Liver (tissue), 9 donors: Measurements from ENCODE around the gene CDK19. TPM values are rescaled to one million over a fixed set of nuclear protein-coding genes. Genes with fewer than 3 reads are reported as not detected.

Source experiments
- DNase-seq: peaks from one replicate; pipeline ENCODE4 v3.0.0-alpha.2; 2017; ENCODE audit warnings: low spot score
- H3K27ac ChIP-seq, 2 donors: one replicate each; pipeline ENCODE4 v1.7.0; 2013; ENCODE audit warnings: inconsistent platforms in 2 of 2, low read length in 2 of 2, control low read depth in 1 of 2, low read depth in 1 of 2, mild to moderate bottlenecking in 1 of 2
- H3K27me3 ChIP-seq, 4 donors: one replicate each; pipeline versions ENCODE4 v1.6.1 to v1.7.0; 2013; ENCODE audit warnings: low read length in 3 of 4, inconsistent platforms in 1 of 4, mild to moderate bottlenecking in 1 of 4, moderate library complexity in 1 of 4; ENCODE audit not compliant: control insufficient read depth in 4 of 4, insufficient read depth in 4 of 4
- H3K36me3 ChIP-seq, 4 donors: one replicate each; pipeline versions ENCODE4 v1.6.1 to v1.7.0; 2013; ENCODE audit warnings: low read length in 3 of 4, mild to moderate bottlenecking in 3 of 4, low read depth in 1 of 4, moderate library complexity in 1 of 4; ENCODE audit not compliant: control insufficient read depth in 4 of 4, insufficient read depth in 3 of 4
- H3K4me1 ChIP-seq, 4 donors: one replicate each; pipeline versions ENCODE4 v1.6.1 to v1.7.0; 2013; ENCODE audit warnings: low read length in 3 of 4, mild to moderate bottlenecking in 3 of 4, moderate library complexity in 1 of 4; ENCODE audit not compliant: control insufficient read depth in 4 of 4, insufficient read depth in 4 of 4
- H3K4me3 ChIP-seq, 3 donors: one replicate each; pipeline versions ENCODE4 v1.6.1 to v1.7.0; 2013; ENCODE audit warnings: low read length in 3 of 3, control low read depth in 1 of 3, low read depth in 1 of 3, mild to moderate bottlenecking in 1 of 3
- H3K9ac ChIP-seq, 2 donors: one replicate each; pipeline ENCODE4 v1.7.0; 2013; ENCODE audit warnings: low read length in 2 of 2, mild to moderate bottlenecking in 2 of 2, moderate library complexity in 2 of 2, control low read depth in 1 of 2, low read depth in 1 of 2
- H3K9me3 ChIP-seq, 4 donors: one replicate each; pipeline versions ENCODE4 v1.6.1 to v1.7.0; 2013; ENCODE audit warnings: low read length in 3 of 4; ENCODE audit not compliant: control insufficient read depth in 4 of 4
- EGR1 ChIP-seq, 2 donors: IDR thresholded peaks; 2 replicates each; pipeline ENCODE4 v1.6.1; 2016 to 2018; ENCODE audit warnings: antibody characterized with exemption in 2 of 2, low read depth in 2 of 2
- FOXA1 ChIP-seq: IDR thresholded peaks from 2 replicates; pipeline ENCODE4 v1.6.1; 2016; ENCODE audit warnings: antibody characterized with exemption
- FOXA2 ChIP-seq: IDR thresholded peaks from 2 replicates; pipeline ENCODE4 v1.6.1; 2016; ENCODE audit warnings: antibody characterized with exemption
- GABPA ChIP-seq, 2 donors: IDR thresholded peaks in 1 of 2; conservative IDR thresholded peaks in 1 of 2; 2 replicates each; pipeline ENCODE4 v1.6.1; 2016; ENCODE audit warnings: antibody characterized with exemption in 2 of 2, mild to moderate bottlenecking in 1 of 2, moderate library complexity in 1 of 2
- HNF4A ChIP-seq, 2 donors: conservative IDR thresholded peaks; 2 replicates each; pipeline ENCODE4 v1.6.1; 2016; ENCODE audit warnings: antibody characterized with exemption in 2 of 2, mild to moderate bottlenecking in 2 of 2
- HNF4G ChIP-seq: IDR thresholded peaks from 2 replicates; pipeline ENCODE4 v1.6.1; 2016; ENCODE audit warnings: antibody characterized with exemption
- JUND ChIP-seq, 2 donors: IDR thresholded peaks; 2 replicates each; pipeline ENCODE4 v1.6.1; 2016; ENCODE audit warnings: antibody characterized with exemption in 2 of 2
- NR2F2 ChIP-seq: IDR thresholded peaks from 2 replicates; pipeline ENCODE4 v1.6.1; 2016; ENCODE audit warnings: antibody characterized with exemption
- RAD21 ChIP-seq, 2 donors: IDR thresholded peaks; 2 replicates each; pipeline ENCODE4 v1.6.1; 2016; ENCODE audit warnings: antibody characterized with exemption in 2 of 2, mild to moderate bottlenecking in 2 of 2
- RXRA ChIP-seq, 2 donors: IDR thresholded peaks; 2 replicates each; pipeline ENCODE4 v1.6.1; 2017 to 2018; ENCODE audit warnings: antibody characterized with exemption in 2 of 2, mild to moderate bottlenecking in 1 of 2
- SP1 ChIP-seq: IDR thresholded peaks from 2 replicates; pipeline ENCODE4 v1.6.1; 2018; ENCODE audit warnings: antibody characterized with exemption, mild to moderate bottlenecking
- TAF1 ChIP-seq: conservative IDR thresholded peaks from 2 replicates; pipeline ENCODE4 v1.6.1; 2016; ENCODE audit warnings: antibody characterized with exemption, mild to moderate bottlenecking
- YY1 ChIP-seq: IDR thresholded peaks from 2 replicates; pipeline ENCODE4 v1.6.1; 2016; ENCODE audit warnings: antibody characterized with exemption, mild to moderate bottlenecking
- polyA plus RNA-seq, 2 donors: library from polyadenylated mRNA; stranded (reverse) in 1 of 2; unstranded in 1 of 2; fragments of 200-250 nt in 1 of 2; fragments of >200 nt in 1 of 2; fragmentation: Nextera tagmentation in 1 of 2; extraction: Ambion mirVana in 1 of 2; gene quantifications; one replicate each; pipeline versions ENCODE4 v1.2.1 to v1.2.3, GENCODE V29; 2013 to 2015
- total RNA-seq, 2 donors: library from RNA; depleted of rRNA; stranded (reverse); fragments of >200 nt; gene quantifications; one replicate each; pipeline ENCODE4 v1.2.3, GENCODE V29; 2014
- TF ChIP-seq, protein P1 (sequence below): IDR thresholded peaks from 2 replicates; pipeline ENCODE4 v1.6.1; 2016; ENCODE audit warnings: antibody characterized with exemption, mild to moderate bottlenecking
- TF ChIP-seq, protein P2 (sequence below): IDR thresholded peaks from 2 replicates; pipeline ENCODE4 v1.6.1; 2016; ENCODE audit warnings: antibody characterized with exemption
- TF ChIP-seq, protein P3 (sequence below): fragments of 150-350 bp; IDR thresholded peaks from 2 replicates; pipeline ENCODE4 v1.5.1; 2017; ENCODE audit warnings: improper control_type of control experiment, low read depth, low read length; ENCODE audit not compliant: missing input control
- TF ChIP-seq, protein P4 (sequence below): IDR thresholded peaks from 2 replicates; pipeline ENCODE4 v1.6.1; 2016; ENCODE audit warnings: antibody characterized with exemption
- TF ChIP-seq, protein P5 (sequence below): IDR thresholded peaks from 2 replicates; pipeline ENCODE4 v1.6.1; 2016; ENCODE audit warnings: antibody characterized with exemption
- donor health status: healthy.
- donor health status: healthy.
- donor health status: healthy.
- donor health status: healthy.
- donor health status: healthy.

CDK19 gene
- total and polyA plus RNA-seq, 4 donors, result 1.8 to 7.6 (median 3.9) TPM

DNA sequence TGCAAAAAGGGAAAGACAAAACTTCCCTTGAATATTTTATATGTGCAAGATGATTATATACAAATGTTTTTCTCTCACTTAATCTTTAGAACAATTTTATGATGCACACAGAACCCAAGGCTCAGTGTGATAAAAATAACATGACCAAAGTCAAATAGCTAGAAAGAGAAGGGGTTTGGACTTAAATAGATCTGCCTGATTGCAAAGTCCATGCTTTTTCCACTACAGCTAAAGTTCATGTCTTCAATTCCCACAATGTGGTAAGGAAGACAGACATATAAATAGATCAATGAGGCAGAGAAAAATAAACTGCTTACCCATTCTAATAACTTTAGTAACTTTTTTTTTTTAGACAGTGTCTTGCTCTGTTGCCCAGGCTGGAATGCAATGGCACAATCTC is 143.8 kb downstream of the CDK19 start:
- DNase-seq, result no peak
- H3K27me3 ChIP-seq, result no peaks in the 10 kb centered on the region
- no peak overlapping the region for H3K9ac ChIP-seq
- H3K27ac ChIP-seq, result no peak overlapping the region
- no peaks in the 10 kb centered on the region for H3K9me3 ChIP-seq
- TF ChIP-seq GABPA (IDR thresholded peaks at IDR 0.05 in 1 of 2, conservative IDR thresholded peaks at IDR 0.05 in 1 of 2) (no peak), HNF4G (peak; percentile 17), JUND (IDR thresholded peaks at IDR 0.05) (no peak), EGR1 (IDR thresholded peaks at IDR 0.05; ENCODE audit: low read depth in 2 of 2) (no peak), SP1 (no peak), TAF1 (no peak), RAD21 (IDR thresholded peaks at IDR 0.05) (no peak), NR2F2 (no peak), YY1 (no peak), FOXA2 (no peak), FOXA1 (no peak), RXRA (IDR thresholded peaks at IDR 0.05) (peak; percentile 15 to 36), HNF4A (conservative IDR thresholded peaks at IDR 0.05) (peak; percentile 69 to 70)
- TF ChIP-seq, protein P1, sequence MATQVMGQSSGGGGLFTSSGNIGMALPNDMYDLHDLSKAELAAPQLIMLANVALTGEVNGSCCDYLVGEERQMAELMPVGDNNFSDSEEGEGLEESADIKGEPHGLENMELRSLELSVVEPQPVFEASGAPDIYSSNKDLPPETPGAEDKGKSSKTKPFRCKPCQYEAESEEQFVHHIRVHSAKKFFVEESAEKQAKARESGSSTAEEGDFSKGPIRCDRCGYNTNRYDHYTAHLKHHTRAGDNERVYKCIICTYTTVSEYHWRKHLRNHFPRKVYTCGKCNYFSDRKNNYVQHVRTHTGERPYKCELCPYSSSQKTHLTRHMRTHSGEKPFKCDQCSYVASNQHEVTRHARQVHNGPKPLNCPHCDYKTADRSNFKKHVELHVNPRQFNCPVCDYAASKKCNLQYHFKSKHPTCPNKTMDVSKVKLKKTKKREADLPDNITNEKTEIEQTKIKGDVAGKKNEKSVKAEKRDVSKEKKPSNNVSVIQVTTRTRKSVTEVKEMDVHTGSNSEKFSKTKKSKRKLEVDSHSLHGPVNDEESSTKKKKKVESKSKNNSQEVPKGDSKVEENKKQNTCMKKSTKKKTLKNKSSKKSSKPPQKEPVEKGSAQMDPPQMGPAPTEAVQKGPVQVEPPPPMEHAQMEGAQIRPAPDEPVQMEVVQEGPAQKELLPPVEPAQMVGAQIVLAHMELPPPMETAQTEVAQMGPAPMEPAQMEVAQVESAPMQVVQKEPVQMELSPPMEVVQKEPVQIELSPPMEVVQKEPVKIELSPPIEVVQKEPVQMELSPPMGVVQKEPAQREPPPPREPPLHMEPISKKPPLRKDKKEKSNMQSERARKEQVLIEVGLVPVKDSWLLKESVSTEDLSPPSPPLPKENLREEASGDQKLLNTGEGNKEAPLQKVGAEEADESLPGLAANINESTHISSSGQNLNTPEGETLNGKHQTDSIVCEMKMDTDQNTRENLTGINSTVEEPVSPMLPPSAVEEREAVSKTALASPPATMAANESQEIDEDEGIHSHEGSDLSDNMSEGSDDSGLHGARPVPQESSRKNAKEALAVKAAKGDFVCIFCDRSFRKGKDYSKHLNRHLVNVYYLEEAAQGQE, result no peak
- TF ChIP-seq, protein P2, sequence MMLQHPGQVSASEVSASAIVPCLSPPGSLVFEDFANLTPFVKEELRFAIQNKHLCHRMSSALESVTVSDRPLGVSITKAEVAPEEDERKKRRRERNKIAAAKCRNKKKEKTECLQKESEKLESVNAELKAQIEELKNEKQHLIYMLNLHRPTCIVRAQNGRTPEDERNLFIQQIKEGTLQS, result no peak
- TF ChIP-seq, protein P3, sequence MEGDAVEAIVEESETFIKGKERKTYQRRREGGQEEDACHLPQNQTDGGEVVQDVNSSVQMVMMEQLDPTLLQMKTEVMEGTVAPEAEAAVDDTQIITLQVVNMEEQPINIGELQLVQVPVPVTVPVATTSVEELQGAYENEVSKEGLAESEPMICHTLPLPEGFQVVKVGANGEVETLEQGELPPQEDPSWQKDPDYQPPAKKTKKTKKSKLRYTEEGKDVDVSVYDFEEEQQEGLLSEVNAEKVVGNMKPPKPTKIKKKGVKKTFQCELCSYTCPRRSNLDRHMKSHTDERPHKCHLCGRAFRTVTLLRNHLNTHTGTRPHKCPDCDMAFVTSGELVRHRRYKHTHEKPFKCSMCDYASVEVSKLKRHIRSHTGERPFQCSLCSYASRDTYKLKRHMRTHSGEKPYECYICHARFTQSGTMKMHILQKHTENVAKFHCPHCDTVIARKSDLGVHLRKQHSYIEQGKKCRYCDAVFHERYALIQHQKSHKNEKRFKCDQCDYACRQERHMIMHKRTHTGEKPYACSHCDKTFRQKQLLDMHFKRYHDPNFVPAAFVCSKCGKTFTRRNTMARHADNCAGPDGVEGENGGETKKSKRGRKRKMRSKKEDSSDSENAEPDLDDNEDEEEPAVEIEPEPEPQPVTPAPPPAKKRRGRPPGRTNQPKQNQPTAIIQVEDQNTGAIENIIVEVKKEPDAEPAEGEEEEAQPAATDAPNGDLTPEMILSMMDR, result no peak
- TF ChIP-seq, protein P4, sequence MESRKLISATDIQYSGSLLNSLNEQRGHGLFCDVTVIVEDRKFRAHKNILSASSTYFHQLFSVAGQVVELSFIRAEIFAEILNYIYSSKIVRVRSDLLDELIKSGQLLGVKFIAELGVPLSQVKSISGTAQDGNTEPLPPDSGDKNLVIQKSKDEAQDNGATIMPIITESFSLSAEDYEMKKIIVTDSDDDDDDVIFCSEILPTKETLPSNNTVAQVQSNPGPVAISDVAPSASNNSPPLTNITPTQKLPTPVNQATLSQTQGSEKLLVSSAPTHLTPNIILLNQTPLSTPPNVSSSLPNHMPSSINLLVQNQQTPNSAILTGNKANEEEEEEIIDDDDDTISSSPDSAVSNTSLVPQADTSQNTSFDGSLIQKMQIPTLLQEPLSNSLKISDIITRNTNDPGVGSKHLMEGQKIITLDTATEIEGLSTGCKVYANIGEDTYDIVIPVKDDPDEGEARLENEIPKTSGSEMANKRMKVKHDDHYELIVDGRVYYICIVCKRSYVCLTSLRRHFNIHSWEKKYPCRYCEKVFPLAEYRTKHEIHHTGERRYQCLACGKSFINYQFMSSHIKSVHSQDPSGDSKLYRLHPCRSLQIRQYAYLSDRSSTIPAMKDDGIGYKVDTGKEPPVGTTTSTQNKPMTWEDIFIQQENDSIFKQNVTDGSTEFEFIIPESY, result no peak
- TF ChIP-seq, protein P5, sequence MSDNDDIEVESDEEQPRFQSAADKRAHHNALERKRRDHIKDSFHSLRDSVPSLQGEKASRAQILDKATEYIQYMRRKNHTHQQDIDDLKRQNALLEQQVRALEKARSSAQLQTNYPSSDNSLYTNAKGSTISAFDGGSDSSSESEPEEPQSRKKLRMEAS, result no peak
- H3K4me1 ChIP-seq, result peaks cover 0 to 7% (median 3%) of the 10 kb centered on the region in 4 donors
- peaks cover 0 to 2% (median 0%) of the 10 kb centered on the region in 4 donors for H3K36me3 ChIP-seq
- no peak overlapping the region for H3K4me3 ChIP-seq
